Duodenal mucosa (tissue), 2 donors: ENCODE results near the gene IFTAP.

Experiments
- H3K27ac ChIP-seq: one replicate; pipeline ENCODE4 v1.7.0; 2013; ENCODE audit warnings: low read depth, low read length
- H3K27me3 ChIP-seq, 2 donors: one replicate each; pipeline ENCODE4 v1.7.0; 2013; ENCODE audit warnings: low read length in 2 of 2, control low read depth in 1 of 2; ENCODE audit not compliant: insufficient read depth in 2 of 2, control insufficient read depth in 1 of 2
- H3K36me3 ChIP-seq, 2 donors: one replicate each; pipeline ENCODE4 v1.7.0; 2013; ENCODE audit warnings: low read length in 2 of 2, control low read depth in 1 of 2; ENCODE audit not compliant: insufficient read depth in 2 of 2, control insufficient read depth in 1 of 2
- H3K4me1 ChIP-seq, 2 donors: one replicate each; pipeline ENCODE4 v1.7.0; 2013; ENCODE audit warnings: low read length in 2 of 2, control low read depth in 1 of 2; ENCODE audit not compliant: insufficient read depth in 2 of 2, control insufficient read depth in 1 of 2
- H3K4me3 ChIP-seq, 2 donors: one replicate each; pipeline ENCODE4 v1.7.0; 2013; ENCODE audit warnings: low read length in 2 of 2, low read depth in 1 of 2
- H3K9ac ChIP-seq, 2 donors: one replicate each; pipeline ENCODE4 v1.7.0; 2013; ENCODE audit warnings: low read length in 2 of 2, low read depth in 1 of 2
- H3K9me3 ChIP-seq, 2 donors: one replicate each; pipeline ENCODE4 v1.7.0; 2013; ENCODE audit warnings: low read length in 2 of 2, control low read depth in 1 of 2; ENCODE audit not compliant: control insufficient read depth in 1 of 2

The IFTAP gene

GRCh38 chr11:36596880-36597279, 2.6 kb downstream of the IFTAP start:
- Histone ChIP-seq H3K36me3 (no peaks in the 10 kb centered on the region), H3K9ac (no peak overlapping the region), H3K4me3 (no peak overlapping the region), H3K9me3 (no peaks in the 10 kb centered on the region), H3K27ac (no peak overlapping the region), H3K27me3 (peaks cover 0 to 4% of the 10 kb centered on the region in 2 donors), H3K4me1 (peaks cover 0 to 8% of the 10 kb centered on the region in 2 donors)

GRCh38 chr11:36598051-36598450, 3.7 kb downstream of the IFTAP start, which contains the start of gene RAG2:
Gene RAG2, minus strand, starts transcription at chr11:36598236. Its CDS starts 4,068 bp downstream, at chr11:36594168.
- no peak within 1 kb of the TSS for H3K9ac ChIP-seq
- H3K27ac ChIP-seq, result no peak within 1 kb of the TSS
- H3K4me1 ChIP-seq, result peaks cover 0 to 12% of the 10 kb centered on the region in 2 donors
- H3K4me3 ChIP-seq, result no peak within 1 kb of the TSS
- no peaks in the 10 kb centered on the region for H3K9me3 ChIP-seq
- H3K27me3 ChIP-seq, result no peaks in the 10 kb centered on the region
- H3K36me3 ChIP-seq, result no peaks in the 10 kb centered on the region

GRCh38 chr11:36600180-36600579, 5.9 kb downstream of the IFTAP start:
- peaks cover 0 to 9% of the 10 kb centered on the region in 2 donors for H3K4me1 ChIP-seq
- H3K9ac ChIP-seq, result no peak overlapping the region
- no peaks in the 10 kb centered on the region for H3K36me3 ChIP-seq
- no peak overlapping the region for H3K27ac ChIP-seq
- no peaks in the 10 kb centered on the region for H3K27me3 ChIP-seq
- H3K9me3 ChIP-seq, result no peaks in the 10 kb centered on the region
- H3K4me3 ChIP-seq, result no peak overlapping the region

- H3K36me3 ChIP-seq, result no peaks in the 10 kb centered on the region
- no peak overlapping the region for H3K4me3 ChIP-seq
- H3K4me1 ChIP-seq, result peaks cover 0 to 3% of the 10 kb centered on the region in 2 donors
- no peak overlapping the region for H3K27ac ChIP-seq
- no peaks in the 10 kb centered on the region for H3K9me3 ChIP-seq
- H3K9ac ChIP-seq, result no peak overlapping the region
- H3K27me3 ChIP-seq, result no peaks in the 10 kb centered on the region
Observed at GRCh38 chr11:36601155-36601554, 6.9 kb downstream of the IFTAP start.

GRCh38 chr11:36602135-36602534, 7.8 kb downstream of the IFTAP start:
- no peak overlapping the region for H3K27ac ChIP-seq
- H3K9me3 ChIP-seq, result no peaks in the 10 kb centered on the region
- H3K4me3 ChIP-seq, result no peak overlapping the region
- no peaks in the 10 kb centered on the region for H3K36me3 ChIP-seq
- peaks cover 0 to 3% of the 10 kb centered on the region in 2 donors for H3K4me1 ChIP-seq
- H3K9ac ChIP-seq, result no peak overlapping the region
- no peaks in the 10 kb centered on the region for H3K27me3 ChIP-seq

GRCh38 chr11:36605221-36606216, 11.2 kb downstream of the IFTAP start:
- Histone ChIP-seq H3K4me3 (no peak overlapping the region), H3K9ac (no peak overlapping the region), H3K27me3 (no peaks in the 10 kb centered on the region), H3K9me3 (no peaks in the 10 kb centered on the region), H3K4me1 (peaks cover 0 to 3% of the 10 kb centered on the region in 2 donors), H3K27ac (no peak overlapping the region), H3K36me3 (no peaks in the 10 kb centered on the region)

- no peaks in the 10 kb centered on the region for H3K27me3 ChIP-seq
- no peak overlapping the region for H3K4me3 ChIP-seq
- H3K36me3 ChIP-seq, result no peaks in the 10 kb centered on the region
- H3K4me1 ChIP-seq, result no peaks in the 10 kb centered on the region
- H3K9me3 ChIP-seq, result no peaks in the 10 kb centered on the region
- no peak overlapping the region for H3K27ac ChIP-seq
- no peak overlapping the region for H3K9ac ChIP-seq
Observed at GRCh38 chr11:36608491-36609199, 14.3 kb downstream of the IFTAP start.

- H3K4me3 ChIP-seq, result no peak overlapping the region
- no peaks in the 10 kb centered on the region for H3K4me1 ChIP-seq
- H3K9me3 ChIP-seq, result no peaks in the 10 kb centered on the region
- no peaks in the 10 kb centered on the region for H3K36me3 ChIP-seq
- no peak overlapping the region for H3K9ac ChIP-seq
- H3K27ac ChIP-seq, result no peak overlapping the region
- H3K27me3 ChIP-seq, result no peaks in the 10 kb centered on the region
Observed at GRCh38 chr11:36609383-36609782, 15.1 kb downstream of the IFTAP start.

- no peaks in the 10 kb centered on the region for H3K9me3 ChIP-seq
- H3K4me3 ChIP-seq, result no peak overlapping the region
- no peak overlapping the region for H3K9ac ChIP-seq
- H3K27me3 ChIP-seq, result no peaks in the 10 kb centered on the region
- H3K4me1 ChIP-seq, result no peaks in the 10 kb centered on the region
- H3K36me3 ChIP-seq, result no peaks in the 10 kb centered on the region
- H3K27ac ChIP-seq, result no peak overlapping the region
Observed at GRCh38 chr11:36615826-36616225, 21.5 kb downstream of the IFTAP start.
